Measurements from ENCODE around the gene KIAA0232. TPM values are rescaled to one million over a fixed set of nuclear protein-coding genes. Genes with fewer than 3 reads are reported as not detected.
"Not testable (repeated sequence)": the region's sequence is repeated elsewhere in the genome, so short reads cannot be mapped to it uniquely, and the experiment has no call there.

The KIAA0232 gene
- total RNA-seq, 1 donor from 2014 or later: 32.1 TPM

GRCh38 chr4:6909970-6910339 lies 127.4 kb downstream of the KIAA0232 start:
- peaks cover 10% of the 10 kb centered on the region for H3K27me3 ChIP-seq (ENCODE audit: control insufficient read depth, insufficient read depth, low read length)
- peak overlapping the region; percentile 71 for H3K4me3 ChIP-seq (ENCODE audit: low read depth, low read length)
- H3K36me3 ChIP-seq (ENCODE audit: control insufficient read depth, insufficient read depth, low read length): no peaks in the 10 kb centered on the region
- DNase-seq (ENCODE audit: low read depth): no peak
- TF ChIP-seq CTCF (IDR thresholded peaks at IDR 0.05; ENCODE audit: insufficient read depth, low read length, poor library complexity, severe bottlenecking): no peak

GRCh38 chr4:6910340-6910959 lies 127.9 kb downstream of the KIAA0232 start:
- Histone ChIP-seq H3K36me3 (ENCODE audit: control insufficient read depth, insufficient read depth, low read length) (no peaks in the 10 kb centered on the region), H3K4me3 (ENCODE audit: low read depth, low read length) (peak overlapping the region; percentile 71), H3K27me3 (ENCODE audit: control insufficient read depth, insufficient read depth, low read length) (peaks cover 10% of the 10 kb centered on the region)
- no peak for DNase-seq (ENCODE audit: low read depth)
- peak; percentile 32 for TF ChIP-seq CTCF (IDR thresholded peaks at IDR 0.05; ENCODE audit: insufficient read depth, low read length, poor library complexity, severe bottlenecking)

GRCh38 chr4:6910960-6911874 lies 128.7 kb downstream of the KIAA0232 start:
- DNase-seq (ENCODE audit: low read depth): no peak
- H3K4me3 ChIP-seq (ENCODE audit: low read depth, low read length): peak overlapping the region; percentile 71
- no peak for TF ChIP-seq CTCF (IDR thresholded peaks at IDR 0.05; ENCODE audit: insufficient read depth, low read length, poor library complexity, severe bottlenecking)
- H3K27me3 ChIP-seq (ENCODE audit: control insufficient read depth, insufficient read depth, low read length): peaks cover 9% of the 10 kb centered on the region
- no peaks in the 10 kb centered on the region for H3K36me3 ChIP-seq (ENCODE audit: control insufficient read depth, insufficient read depth, low read length)

GRCh38 chr4:6911917-6912316 lies 129.4 kb downstream of the KIAA0232 start:
- not testable (repeated sequence) for H3K36me3 ChIP-seq (ENCODE audit: control insufficient read depth, insufficient read depth, low read length); H3K27me3 ChIP-seq (ENCODE audit: control insufficient read depth, insufficient read depth, low read length); H3K4me3 ChIP-seq (ENCODE audit: low read depth, low read length); DNase-seq (ENCODE audit: low read depth)

GRCh38 chr4:6912441-6912840 lies 129.9 kb downstream of the KIAA0232 start:
- no peak for TF ChIP-seq CTCF (IDR thresholded peaks at IDR 0.05; ENCODE audit: insufficient read depth, low read length, poor library complexity, severe bottlenecking)
- no peak overlapping the region for H3K4me3 ChIP-seq (ENCODE audit: low read depth, low read length)
- no peak for DNase-seq (ENCODE audit: low read depth)

GRCh38 chr4:6913350-6913905 lies 130.9 kb downstream of the KIAA0232 start:
- no peak for TF ChIP-seq CTCF (IDR thresholded peaks at IDR 0.05; ENCODE audit: insufficient read depth, low read length, poor library complexity, severe bottlenecking)
- no peak for DNase-seq (ENCODE audit: low read depth)
- Histone ChIP-seq H3K36me3 (ENCODE audit: control insufficient read depth, insufficient read depth, low read length) (no peaks in the 10 kb centered on the region), H3K27me3 (ENCODE audit: control insufficient read depth, insufficient read depth, low read length) (no peaks in the 10 kb centered on the region), H3K4me3 (ENCODE audit: low read depth, low read length) (no peak overlapping the region)

More at GRCh38 chr4:6912441-6912840, 129.9 kb downstream of the KIAA0232 start:
- no peaks in the 10 kb centered on the region for H3K36me3 ChIP-seq (ENCODE audit: control insufficient read depth, insufficient read depth, low read length)
- peaks cover 3% of the 10 kb centered on the region for H3K27me3 ChIP-seq (ENCODE audit: control insufficient read depth, insufficient read depth, low read length)

All from kidney epithelial cell (primary cell).